ENCODE results near the gene LGI4.

LGI4 gene

GRCh38 chr19:35166100-35167063, 31.5 kb upstream of the LGI4 start (continued):
- TF ChIP-seq TSHZ2 (CRISPR knock-in tag; IDR thresholded peaks at IDR 0.05) = no peak

- ATAC-seq = no peak
- TF ChIP-seq ISL1 (CRISPR knock-in tag; IDR thresholded peaks at IDR 0.05) = no peak
- no peak for TF ChIP-seq ZNF70 (CRISPR knock-in tag; IDR thresholded peaks at IDR 0.05)
- no peak for TF ChIP-seq ARNTL (CRISPR knock-in tag; IDR thresholded peaks at IDR 0.05; ENCODE audit: borderline replicate concordance, low read depth)
- no peak for TF ChIP-seq PPARA (CRISPR knock-in tag; IDR thresholded peaks at IDR 0.05; ENCODE audit: borderline replicate concordance)
Measured at GRCh38 chr19:35165200-35166058, 30.6 kb upstream of the LGI4 start.

GRCh38 chr19:35164418-35164817, 29.6 kb upstream of the LGI4 start:
- TF ChIP-seq CSRNP3 (CRISPR knock-in tag; IDR thresholded peaks at IDR 0.05) (no peak), SNAI2 (CRISPR knock-in tag; IDR thresholded peaks at IDR 0.05) (no peak), ZFP3 (CRISPR knock-in tag; IDR thresholded peaks at IDR 0.05) (no peak), PPARA (CRISPR knock-in tag; IDR thresholded peaks at IDR 0.05; ENCODE audit: borderline replicate concordance) (no peak), TOX (CRISPR knock-in tag; IDR thresholded peaks at IDR 0.05; ENCODE audit: borderline replicate concordance) (no peak), TCF4 (CRISPR knock-in tag; IDR thresholded peaks at IDR 0.05; ENCODE audit: borderline replicate concordance) (no peak), POU6F1 (CRISPR knock-in tag; IDR thresholded peaks at IDR 0.05; ENCODE audit: borderline replicate concordance, low read depth) (no peak), OSR1 (CRISPR knock-in tag; IDR thresholded peaks at IDR 0.05) (no peak), TSHZ2 (CRISPR knock-in tag; IDR thresholded peaks at IDR 0.05) (no peak), ZNF70 (CRISPR knock-in tag; IDR thresholded peaks at IDR 0.05) (no peak), CSDC2 (CRISPR knock-in tag; IDR thresholded peaks at IDR 0.05) (no peak), BACH2 (CRISPR knock-in tag; IDR thresholded peaks at IDR 0.05; ENCODE audit: borderline replicate concordance) (no peak), PATZ1 (CRISPR knock-in tag; IDR thresholded peaks at IDR 0.05; ENCODE audit: borderline replicate concordance) (no peak), ZFP30 (CRISPR knock-in tag; IDR thresholded peaks at IDR 0.05) (no peak)
- no peak for ATAC-seq
